HL-60 (cell line): ENCODE results near the gene CCNT1.

ENCODE experiments used
- DNase-seq, 2 experiments: peaks; one replicate each; pipeline ENCODE4 v3.0.0-alpha.2; 2010 to 2020; ENCODE audit warnings: low read depth in 1 of 2, low spot score in 1 of 2
- H3K27ac ChIP-seq: fragments of 250-450 bp; sonication (Bioruptor Pico); replicated peaks from 2 replicates; pipeline ENCODE4 v1.5.1; 2020; ENCODE audit warnings: mild to moderate bottlenecking, moderate library complexity
- H3K27me3 ChIP-seq: fragments of 250-450 bp; sonication (Bioruptor Pico); 2 replicates; pipeline ENCODE4 v1.5.1; 2021; ENCODE audit warnings: mild to moderate bottlenecking, moderate library complexity; ENCODE audit not compliant: insufficient read depth, poor library complexity, severe bottlenecking
- H3K4me3 ChIP-seq: replicated peaks from 2 replicates; pipeline ENCODE4 v1.5.1; 2011; ENCODE audit warnings: mild to moderate bottlenecking, control low read depth, low read length; ENCODE audit not compliant: insufficient read depth
- CTCF ChIP-seq: IDR thresholded peaks from one replicate; pipeline ENCODE4 v1.5.1; 2011; ENCODE audit warnings: low read length, control low read depth, inconsistent platforms; ENCODE audit not compliant: insufficient read depth
- GABPA ChIP-seq: IDR thresholded peaks from 2 replicates; pipeline ENCODE4 v1.6.1; 2012; ENCODE audit warnings: low read depth
- POLR2AphosphoS5 ChIP-seq: IDR thresholded peaks from 2 replicates; pipeline ENCODE4 v1.6.1; 2012; ENCODE audit warnings: low read depth
- REST ChIP-seq: IDR thresholded peaks from 2 replicates; pipeline ENCODE4 v1.6.1; 2012; ENCODE audit warnings: low read depth; ENCODE audit not compliant: insufficient replicate concordance
- SPI1 ChIP-seq: IDR thresholded peaks from 2 replicates; pipeline ENCODE4 v1.6.1; 2012; ENCODE audit warnings: low read depth, mild to moderate bottlenecking, borderline replicate concordance

Gene CCNT1

GRCh38 chr12:48686615-48687334, 29.7 kb downstream of the CCNT1 start:
- no peak for TF ChIP-seq REST
- TF ChIP-seq SPI1 = no peak
- no peak for TF ChIP-seq POLR2AphosphoS5
- no peak for TF ChIP-seq GABPA
- no peak for TF ChIP-seq CTCF
- no peak overlapping the region for H3K4me3 ChIP-seq
- no peak overlapping the region for H3K27ac ChIP-seq
- no peaks in the 10 kb centered on the region for H3K27me3 ChIP-seq
- no peak for DNase-seq

- Histone ChIP-seq H3K4me3 (no peak overlapping the region), H3K27ac (no peak overlapping the region), H3K27me3 (no peaks in the 10 kb centered on the region)
- no peak for TF ChIP-seq REST
- TF ChIP-seq CTCF = no peak
- no peak for TF ChIP-seq GABPA
- TF ChIP-seq SPI1 = no peak
- no peak for TF ChIP-seq POLR2AphosphoS5
- no peak for DNase-seq
These were observed 30.4 kb downstream of the CCNT1 start for GRCh38 chr12:48686037-48686595.

GRCh38 chr12:48683534-48683933, 33.0 kb downstream of the CCNT1 start:
- DNase-seq = no peak
- TF ChIP-seq CTCF (no peak), REST (no peak), SPI1 (no peak), POLR2AphosphoS5 (no peak), GABPA (no peak)
- Histone ChIP-seq H3K27ac (no peak overlapping the region), H3K4me3 (no peak overlapping the region), H3K27me3 (no peaks in the 10 kb centered on the region)
